Right cardiac atrium (tissue), 5 donors: ENCODE results near the gene ITGB1BP2. TPM values are rescaled to one million over a fixed set of nuclear protein-coding genes. Genes with fewer than 3 reads are reported as not detected.
"Not testable (repeated sequence)": the region's sequence is repeated elsewhere in the genome, so short reads cannot be mapped to it uniquely, and the experiment has no call there.

Experiments
- ATAC-seq, 2 donors: fragments of 200-7000 bp; cut with Tn5 transposase; one replicate each; pipeline versions ENCODE4 v1.8.0 to v1.9.1; 2020; ENCODE audit warnings: moderate library complexity in 2 of 2, mild to moderate bottlenecking in 1 of 2
- DNase-seq, 3 donors: peaks; one replicate each; pipeline ENCODE4 v3.0.0-alpha.2; 2020
- H3K27ac ChIP-seq: one replicate; pipeline ENCODE4 v1.5.1; 2013; ENCODE audit warnings: mild to moderate bottlenecking, low read length, control low read depth, moderate library complexity
- H3K27me3 ChIP-seq: one replicate; pipeline ENCODE4 v1.6.1; 2013; ENCODE audit not compliant: control insufficient read depth, insufficient read depth
- H3K4me1 ChIP-seq: one replicate; pipeline ENCODE4 v1.6.1; 2013; ENCODE audit warnings: low read length; ENCODE audit not compliant: control insufficient read depth, insufficient read depth
- H3K4me3 ChIP-seq: one replicate; pipeline ENCODE4 v1.5.1; 2013; ENCODE audit warnings: low read length, control low read depth
- H3K9me3 ChIP-seq: one replicate; pipeline ENCODE4 v1.6.1; 2013; ENCODE audit warnings: low read length; ENCODE audit not compliant: control insufficient read depth
- WGBS: extraction: QIAGEN DNeasy Blood & Tissue Kit; methylation state at CpG from one replicate; pipeline ENCODE4 v1.1.7; 2013; 5-methylcytosine and 5-hydroxymethylcytosine counted together
- intact Hi-C, 4 donors: fragments of 100-400 bp; cut with DNase I; formaldehyde crosslinking; loops; one replicate each; pipeline versions ENCODE4 v1.11.0 to v1.14.0; 2022 to 2023
- polyA plus RNA-seq: library from polyadenylated mRNA; stranded (reverse); fragments of 200-250 nt; gene quantifications from one replicate; pipeline ENCODE4 v1.2.3, GENCODE V29; 2013
- total RNA-seq, 4 donors: library from RNA; stranded (reverse); fragmentation: NEBNext Ultra II Directional; extraction: Animal tissue kit (Norgen Biotek cat#: 25700); gene quantifications; one replicate each; pipeline ENCODE4 v1.2.1, GENCODE V29; 2021
- donor health status: healthy with polysubstance abuse.
- donor health status: DM: no; HTN: yes; CAD: no.
- donor health status: DM: no; HTN: no; CAD: no.
- donor health status: DM: no; HTN: yes; CAD: no; lungs with severe emphysema.
- donor health status: DM: yes; HTN: yes; CAD: no.

The ITGB1BP2 gene
- total and polyA plus RNA-seq, 5 donors, result 113 to 186 (median 131) TPM

DNA sequence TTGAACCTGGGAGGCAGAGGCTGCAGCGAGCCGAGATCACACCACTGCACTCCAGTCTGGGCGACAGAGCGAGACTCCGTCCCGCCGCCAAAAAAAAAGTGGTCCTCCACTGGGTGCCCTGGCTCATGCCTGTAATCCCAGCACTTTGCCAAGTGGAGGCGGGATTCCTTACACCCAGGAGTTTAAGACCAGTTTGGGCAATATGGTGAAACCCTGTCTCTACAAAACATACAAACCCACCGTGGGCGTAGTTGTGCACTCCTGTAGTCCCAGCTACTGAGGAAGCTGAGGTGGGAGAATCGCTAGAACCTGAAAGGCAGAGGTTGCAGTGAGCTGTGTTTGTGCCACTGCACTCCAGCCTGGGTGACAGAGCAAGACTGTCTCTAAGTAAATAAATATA is 20.2 kb upstream of the ITGB1BP2 start:
- H3K4me3 ChIP-seq, H3K4me1 ChIP-seq, ATAC-seq, H3K9me3 ChIP-seq, DNase-seq, H3K27me3 ChIP-seq, H3K27ac ChIP-seq, intact Hi-C loops: not testable (repeated sequence)
- WGBS, result 96% methylated on average over 11 of the region's 11 CpGs

DNA sequence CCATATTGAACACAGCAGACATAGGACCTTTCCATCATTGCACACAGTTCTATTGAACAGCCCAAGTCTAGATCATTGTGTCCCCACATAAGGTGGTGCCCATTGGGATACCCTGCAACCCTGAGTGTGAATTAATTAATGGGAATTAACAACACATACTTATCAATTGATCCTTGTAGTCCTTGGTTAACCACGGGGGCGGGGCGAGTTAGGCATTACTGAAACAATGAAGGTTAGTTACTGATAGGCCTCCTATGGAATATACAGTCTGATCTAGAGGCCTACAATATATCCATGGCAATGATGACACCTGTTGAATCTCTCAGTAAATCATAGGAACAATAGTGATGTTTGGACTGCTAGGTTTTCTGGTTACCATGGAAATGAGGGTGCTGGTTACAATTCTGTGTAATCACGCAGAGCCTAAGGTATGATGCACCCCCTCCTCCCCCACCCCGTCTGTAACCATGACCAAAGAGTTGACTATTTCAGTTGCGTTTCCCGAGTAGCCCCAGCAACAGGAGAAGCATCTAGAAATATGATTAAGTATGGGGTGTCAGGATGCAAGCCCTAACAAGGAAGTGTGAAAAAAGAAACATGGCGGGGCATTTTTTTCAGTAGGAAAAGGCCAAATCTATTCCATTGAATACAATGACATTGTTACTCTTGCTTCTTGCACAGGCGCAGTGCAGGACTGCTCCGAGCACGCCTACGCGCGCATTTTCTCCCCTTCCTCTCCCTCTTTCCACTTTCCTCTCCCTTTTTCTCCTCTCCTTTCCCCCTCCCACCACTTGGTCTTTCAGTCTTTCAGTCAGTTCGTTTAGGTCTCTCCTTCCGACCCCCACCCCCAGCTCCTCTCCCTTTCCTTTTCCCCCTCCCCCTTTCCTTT is 18.8 kb upstream of the ITGB1BP2 start:
- WGBS, result 23% methylated on average over 16 of the region's 16 CpGs
- H3K4me3 ChIP-seq, result peak overlapping the region; percentile 72
- peak; percentile 85 to 86 for ATAC-seq
- no peak for DNase-seq
- H3K9me3 ChIP-seq, result no peaks in the 10 kb centered on the region
- no peaks in the 10 kb centered on the region for H3K27me3 ChIP-seq
- intact Hi-C loops, result no loop called here
- no peaks in the 10 kb centered on the region for H3K4me1 ChIP-seq
- peak overlapping the region; percentile 93 for H3K27ac ChIP-seq

DNA sequence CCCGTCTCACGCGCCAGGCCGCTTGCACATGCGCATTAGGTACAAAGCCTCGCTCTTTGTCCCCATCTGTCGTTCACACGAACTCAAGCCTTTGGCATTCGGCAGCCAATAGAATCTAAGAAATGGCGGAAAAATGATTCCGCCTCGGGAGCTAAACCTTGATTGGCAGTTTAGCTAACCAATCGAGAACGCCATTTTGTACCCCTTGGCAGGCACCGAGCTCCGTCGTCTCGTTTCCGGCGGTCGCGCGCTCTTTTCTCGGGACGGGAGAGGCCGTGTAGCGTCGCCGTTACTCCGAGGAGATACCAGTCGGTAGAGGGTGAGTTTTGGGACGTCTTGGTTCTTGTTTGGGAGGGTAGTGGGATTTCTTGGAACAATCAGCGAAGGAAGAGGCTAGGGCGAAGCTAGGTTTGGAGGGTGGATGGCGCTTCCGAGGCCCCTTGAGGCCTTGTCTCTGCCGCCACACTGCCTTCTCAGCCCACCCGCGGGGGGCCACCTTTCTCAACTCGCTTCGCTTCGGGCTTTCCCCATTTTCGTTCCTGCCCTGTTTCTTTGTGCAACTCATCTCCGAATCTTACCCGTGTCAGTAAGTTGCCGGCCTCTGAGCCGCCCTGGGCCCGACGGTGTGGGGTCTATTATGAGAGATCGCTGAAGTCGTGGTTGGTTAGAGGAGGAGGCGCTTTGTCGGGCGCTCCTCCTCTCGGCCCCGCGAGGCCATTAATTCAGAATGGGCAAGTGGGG is 18.0 kb upstream of the ITGB1BP2 start, which contains the start of gene NONO:
Gene NONO (plus strand): TSS at position 233 of the 741 bp plus-strand sequence. CDS start 7,003 bp downstream, outside the sequence.
- Histone ChIP-seq H3K4me3 (peak within 1 kb of the TSS; percentile 72), H3K9me3 (no peaks in the 10 kb centered on the region), H3K27me3 (no peaks in the 10 kb centered on the region), H3K27ac (peak within 1 kb of the TSS; percentile 94), H3K4me1 (no peaks in the 10 kb centered on the region)
- peak; percentile 96 for ATAC-seq
- WGBS, result under 1% methylated on average over 57 of the region's 57 CpGs
- DNase-seq, result peak; percentile 81 to 91 (median 90)
- intact Hi-C loops, result no loop called here

DNA sequence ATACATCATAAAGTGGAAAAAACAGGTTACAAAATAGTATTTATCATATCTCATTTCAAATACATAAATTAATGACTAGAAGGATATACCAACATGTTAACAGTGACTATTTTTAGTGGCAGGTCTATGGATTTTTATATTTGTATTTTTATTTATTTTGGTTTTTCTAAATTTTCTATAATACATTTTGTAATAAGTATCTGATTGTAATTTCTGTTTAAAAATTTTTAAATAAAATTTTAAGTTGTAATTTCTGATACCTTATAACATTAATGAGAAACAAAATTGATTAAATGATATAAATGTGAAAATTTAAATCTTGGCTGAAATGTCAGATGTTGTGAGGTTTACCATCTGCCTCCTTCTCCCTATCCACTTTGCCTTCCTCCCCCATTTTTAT is 15.6 kb upstream of the ITGB1BP2 start:
- H3K9me3 ChIP-seq, result no peaks in the 10 kb centered on the region
- no peak for ATAC-seq
- no peak overlapping the region for H3K4me3 ChIP-seq
- intact Hi-C loops, result no loop called here
- no peaks in the 10 kb centered on the region for H3K4me1 ChIP-seq
- H3K27ac ChIP-seq, result no peak overlapping the region
- no peaks in the 10 kb centered on the region for H3K27me3 ChIP-seq
- DNase-seq, result no peak

DNA sequence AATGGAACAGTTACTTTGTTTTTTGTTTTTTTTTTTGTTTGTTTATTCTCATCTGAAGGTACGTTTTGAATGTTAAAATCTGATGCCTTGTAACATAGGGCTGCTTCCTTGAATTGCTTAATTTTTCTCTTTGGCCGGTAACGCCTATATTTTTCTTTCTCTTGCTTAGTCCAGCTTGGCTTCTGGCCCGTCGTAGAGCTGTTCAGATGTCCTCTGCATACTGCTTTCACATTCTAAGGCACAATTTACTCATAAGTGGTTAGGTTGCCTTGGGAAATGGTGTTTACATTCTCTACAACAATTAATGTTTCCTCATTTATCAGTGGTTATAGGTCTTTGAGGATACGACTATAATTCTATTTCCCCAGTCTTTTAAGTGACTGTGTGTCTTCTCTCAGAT is 10.2 kb upstream of the ITGB1BP2 start:
- Histone ChIP-seq H3K4me1 (no peaks in the 10 kb centered on the region), H3K9me3 (no peaks in the 10 kb centered on the region), H3K27me3 (no peaks in the 10 kb centered on the region), H3K4me3 (no peak overlapping the region), H3K27ac (no peak overlapping the region)
- DNase-seq (peak in 1 of 3 donors; percentile 61), ATAC-seq (peak in 1 of 2 donors; percentile 70)
- 67% methylated on average over 6 of the region's 6 CpGs for WGBS
- intact Hi-C loops, result no loop called here

DNA sequence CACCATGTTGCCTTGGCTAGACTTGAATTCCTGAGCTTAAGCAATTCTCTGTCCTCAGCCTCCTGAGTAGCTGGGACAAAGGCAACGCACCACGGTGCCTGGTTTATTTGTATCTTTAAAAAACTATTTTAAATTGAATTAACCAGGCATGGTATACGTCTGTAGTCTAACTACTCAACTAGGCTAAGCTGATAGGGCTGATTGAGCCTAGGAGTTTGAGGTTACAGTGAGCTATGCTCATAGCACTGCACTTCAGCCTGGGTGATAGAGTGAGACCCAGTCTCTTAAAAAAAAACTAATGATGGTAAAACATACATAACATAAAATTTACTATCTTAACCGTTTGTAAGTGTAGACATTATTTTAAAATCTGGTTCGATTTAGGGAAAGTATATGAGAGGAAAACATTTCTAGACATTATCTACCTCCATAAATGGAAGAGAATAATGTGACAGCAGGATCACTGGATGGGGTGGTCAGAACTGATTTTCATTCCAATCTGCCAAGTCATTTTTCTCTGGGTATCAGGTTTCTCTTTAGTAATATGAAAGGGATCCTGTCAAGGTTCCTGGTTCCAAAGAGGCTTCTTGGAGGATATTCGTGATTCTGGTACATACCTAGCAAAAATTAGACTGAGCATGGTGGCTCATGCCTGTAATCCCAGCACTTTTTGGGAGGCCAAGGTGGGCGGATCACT is 8.7 kb upstream of the ITGB1BP2 start:
- DNase-seq (no peak), ATAC-seq (no peak)
- no peaks in the 10 kb centered on the region for H3K9me3 ChIP-seq
- WGBS, result 89% methylated on average over 7 of the region's 7 CpGs
- H3K27me3 ChIP-seq, result no peaks in the 10 kb centered on the region
- H3K4me1 ChIP-seq, result no peaks in the 10 kb centered on the region
- no peak overlapping the region for H3K27ac ChIP-seq
- no peak overlapping the region for H3K4me3 ChIP-seq
- intact Hi-C loops, result no loop called here

DNA sequence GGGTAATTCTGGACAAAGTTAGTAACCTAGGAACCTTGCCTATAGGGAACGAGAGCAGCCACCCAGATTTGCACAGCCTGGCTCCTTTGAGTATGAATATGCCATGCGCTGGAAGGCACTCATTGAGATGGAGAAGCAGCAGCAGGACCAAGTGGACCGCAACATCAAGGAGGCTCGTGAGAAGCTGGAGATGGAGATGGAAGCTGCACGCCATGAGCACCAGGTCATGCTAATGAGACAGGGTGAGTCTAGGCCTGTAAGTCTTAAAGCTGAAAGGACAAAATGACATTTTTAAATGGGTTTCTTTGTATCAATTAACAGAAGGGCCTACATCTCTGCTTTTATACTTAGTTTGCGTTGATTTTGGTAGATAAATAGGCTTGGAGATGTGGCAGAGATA is 4.7 kb upstream of the ITGB1BP2 start:
- intact Hi-C loops, result no loop called here
- ATAC-seq (no peak), DNase-seq (no peak)
- Histone ChIP-seq H3K27ac (no peak overlapping the region), H3K27me3 (no peaks in the 10 kb centered on the region), H3K4me1 (no peaks in the 10 kb centered on the region), H3K4me3 (no peak overlapping the region), H3K9me3 (no peaks in the 10 kb centered on the region)
- 97% methylated on average over 6 of the region's 6 CpGs for WGBS

DNA sequence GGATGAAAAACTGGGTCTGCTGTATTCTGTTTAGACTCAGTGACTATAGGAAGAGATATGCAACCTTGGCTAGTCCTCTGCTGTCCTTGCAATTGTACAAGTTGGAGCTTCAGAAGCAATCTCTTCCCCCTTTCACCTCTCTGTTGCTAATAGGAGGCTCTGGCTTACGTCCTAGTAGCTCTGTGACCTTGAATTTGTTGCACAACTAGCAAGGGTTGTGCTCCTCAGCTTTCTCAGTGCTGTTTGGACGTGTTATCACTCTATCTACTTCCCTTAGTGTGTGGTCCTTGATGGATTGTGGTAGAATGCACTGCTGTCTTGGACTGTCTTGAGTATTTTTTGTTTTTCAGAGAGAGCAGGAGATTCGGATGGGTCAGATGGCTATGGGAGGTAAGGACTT is 3.4 kb upstream of the ITGB1BP2 start:
- Histone ChIP-seq H3K4me3 (no peak overlapping the region), H3K27ac (peak overlapping the region; percentile 17), H3K4me1 (no peaks in the 10 kb centered on the region), H3K9me3 (no peaks in the 10 kb centered on the region), H3K27me3 (no peaks in the 10 kb centered on the region)
- intact Hi-C loops, result no loop called here
- no peak for ATAC-seq
- DNase-seq, result no peak
- 67% methylated on average over 3 of the region's 3 CpGs for WGBS

DNA sequence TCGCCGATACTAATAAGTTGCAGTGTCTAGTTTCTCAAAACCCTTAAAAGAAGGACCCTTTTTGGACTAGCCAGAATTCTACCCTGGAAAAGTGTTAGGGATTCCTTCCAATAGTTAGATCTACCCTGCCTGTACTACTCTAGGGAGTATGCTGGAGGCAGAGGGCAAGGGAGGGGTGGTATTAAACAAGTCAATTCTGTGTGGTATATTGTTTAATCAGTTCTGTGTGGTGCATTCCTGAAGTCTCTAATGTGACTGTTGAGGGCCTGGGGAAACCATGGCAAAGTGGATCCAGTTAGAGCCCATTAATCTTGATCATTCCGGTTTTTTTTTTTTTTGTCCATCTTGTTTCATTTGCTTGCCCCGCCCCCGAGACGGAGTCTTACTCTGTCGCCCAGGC is 1.5 kb upstream of the ITGB1BP2 start:
- ATAC-seq, DNase-seq, H3K27me3 ChIP-seq, H3K4me1 ChIP-seq, intact Hi-C loops, H3K9me3 ChIP-seq, H3K4me3 ChIP-seq: not testable (repeated sequence)
- 90% methylated on average over 7 of the region's 7 CpGs for WGBS
- H3K27ac ChIP-seq, result peak overlapping the region; percentile 19

DNA sequence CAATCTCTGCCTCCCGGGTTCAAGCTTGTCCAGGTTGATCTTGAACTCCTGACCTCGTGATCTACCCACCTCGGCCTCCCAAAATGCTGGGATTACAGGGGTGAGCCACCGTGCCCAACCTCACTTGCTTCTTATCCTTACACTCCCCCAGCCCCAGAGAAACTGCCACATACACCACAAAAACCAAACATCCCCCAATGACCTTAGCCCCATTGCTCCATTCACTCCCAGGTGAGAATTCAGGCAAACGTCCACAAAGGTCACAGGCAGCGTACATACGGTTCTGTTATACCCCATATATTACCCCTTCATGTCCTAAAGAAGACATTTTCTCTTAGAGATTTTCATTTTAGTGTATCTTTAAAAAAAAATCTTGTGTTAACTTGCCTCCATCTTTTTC is 1.1 kb upstream of the ITGB1BP2 start:
- H3K4me1 ChIP-seq, H3K9me3 ChIP-seq, ATAC-seq, H3K4me3 ChIP-seq, intact Hi-C loops, H3K27me3 ChIP-seq, DNase-seq: not testable (repeated sequence)
- peak overlapping the region; percentile 45 for H3K27ac ChIP-seq
- WGBS, result 76% methylated on average over 7 of the region's 7 CpGs
